Right atrium auricular region (tissue), 2 donors: Measurements from ENCODE around the gene NOS1AP. TPM values are rescaled to one million over a fixed set of nuclear protein-coding genes. Genes with fewer than 3 reads are reported as not detected.

Source experiments
- DNase-seq: peaks from one replicate; pipeline ENCODE4 v3.0.0-alpha.2; 2019; ENCODE audit warnings: low spot score
- H3K27ac ChIP-seq, 2 donors: fragments of 200-600 bp; sonication (generic); 1 replicate in 1 of 2; 2 replicates in 1 of 2; pipeline ENCODE4 v1.5.1; 2016 to 2019
- H3K27me3 ChIP-seq, 2 donors: fragments of 200-600 bp; sonication (generic); one replicate each; pipeline versions ENCODE4 v1.5.1 to v1.6.0; 2017 to 2019
- H3K36me3 ChIP-seq: fragments of 200-600 bp; sonication (generic); one replicate; pipeline ENCODE4 v1.5.1; 2016
- H3K4me1 ChIP-seq, 2 donors: fragments of 200-600 bp; sonication (generic); one replicate each; pipeline versions ENCODE4 v1.5.1 to v1.6.0; 2017 to 2019
- H3K4me3 ChIP-seq, 2 donors: fragments of 200-600 bp; sonication (generic); 1 replicate in 1 of 2; 2 replicates in 1 of 2; pipeline ENCODE4 v1.5.1; 2017 to 2019; ENCODE audit warnings: mild to moderate bottlenecking in 1 of 2, moderate library complexity in 1 of 2
- H3K9me3 ChIP-seq, 2 donors: fragments of 200-600 bp; sonication (generic); one replicate each; pipeline ENCODE4 v1.5.1; 2019
- CTCF ChIP-seq, 2 donors: fragments of 200-600 bp; sonication (generic); IDR thresholded peaks; one replicate each; pipeline ENCODE4 v1.5.1; 2019; ENCODE audit warnings: antibody characterized with exemption in 2 of 2
- total RNA-seq, 2 donors: library from RNA; depleted of rRNA; stranded (reverse); fragments of >200 nt; gene quantifications; one replicate each; pipeline ENCODE4 v1.1.0, GENCODE V29; 2016

NOS1AP gene
- total RNA-seq, 2 donors from 2014 or later = 2.2 to 2.4 TPM

- Histone ChIP-seq H3K36me3 (no peaks in the 10 kb centered on the region), H3K4me1 (no peaks in the 10 kb centered on the region), H3K27ac (no peak overlapping the region), H3K4me3 (no peak overlapping the region), H3K9me3 (no peaks in the 10 kb centered on the region), H3K27me3 (no peaks in the 10 kb centered on the region)
- TF ChIP-seq CTCF (IDR thresholded peaks at IDR 0.05) = no peak
- DNase-seq = no peak
Observed at GRCh38 chr1:162292422-162292849, 222.9 kb downstream of the NOS1AP start.

- H3K9me3 ChIP-seq = no peaks in the 10 kb centered on the region
- no peaks in the 10 kb centered on the region for H3K36me3 ChIP-seq
- TF ChIP-seq CTCF (IDR thresholded peaks at IDR 0.05) = no peak
- no peak overlapping the region for H3K4me3 ChIP-seq
- no peak overlapping the region for H3K27ac ChIP-seq
- no peaks in the 10 kb centered on the region for H3K4me1 ChIP-seq
- DNase-seq = no peak
- no peaks in the 10 kb centered on the region for H3K27me3 ChIP-seq
Observed at GRCh38 chr1:162293073-162293692, 223.7 kb downstream of the NOS1AP start.

GRCh38 chr1:162294015-162294414, 224.5 kb downstream of the NOS1AP start:
- Histone ChIP-seq H3K4me1 (no peaks in the 10 kb centered on the region), H3K9me3 (no peaks in the 10 kb centered on the region), H3K4me3 (no peak overlapping the region), H3K27me3 (no peaks in the 10 kb centered on the region), H3K36me3 (no peaks in the 10 kb centered on the region), H3K27ac (no peak overlapping the region)
- DNase-seq = no peak
- TF ChIP-seq CTCF (IDR thresholded peaks at IDR 0.05) = no peak

- no peak overlapping the region for H3K4me3 ChIP-seq
Observed at GRCh38 chr1:162297208-162297607, 227.7 kb downstream of the NOS1AP start.

GRCh38 chr1:162298266-162298665, 228.8 kb downstream of the NOS1AP start:
- Histone ChIP-seq H3K9me3 (no peaks in the 10 kb centered on the region), H3K36me3 (no peaks in the 10 kb centered on the region), H3K27ac (no peak overlapping the region), H3K4me1 (no peaks in the 10 kb centered on the region), H3K4me3 (no peak overlapping the region), H3K27me3 (no peaks in the 10 kb centered on the region)
- DNase-seq = no peak
- TF ChIP-seq CTCF (IDR thresholded peaks at IDR 0.05) = no peak

More at GRCh38 chr1:162297208-162297607, 227.7 kb downstream of the NOS1AP start:
- Histone ChIP-seq H3K36me3 (no peaks in the 10 kb centered on the region), H3K27ac (no peak overlapping the region), H3K27me3 (no peaks in the 10 kb centered on the region), H3K9me3 (no peaks in the 10 kb centered on the region), H3K4me1 (no peaks in the 10 kb centered on the region)
- TF ChIP-seq CTCF (IDR thresholded peaks at IDR 0.05) = no peak
- no peak for DNase-seq

- Histone ChIP-seq H3K27ac (no peak overlapping the region), H3K4me1 (no peaks in the 10 kb centered on the region), H3K4me3 (no peak overlapping the region), H3K27me3 (no peaks in the 10 kb centered on the region), H3K36me3 (no peaks in the 10 kb centered on the region), H3K9me3 (no peaks in the 10 kb centered on the region)
- TF ChIP-seq CTCF (IDR thresholded peaks at IDR 0.05) = no peak
- no peak for DNase-seq
Observed at GRCh38 chr1:162299018-162299417, 229.5 kb downstream of the NOS1AP start.
